Keratinocyte (primary cell): ENCODE results near the gene TINAG. TPM values are rescaled to one million over a fixed set of nuclear protein-coding genes. Genes with fewer than 3 reads are reported as not detected.

ENCODE experiments used
- DNase-seq: peaks from one replicate; pipeline ENCODE4 v3.0.0-alpha.2; 2011; ENCODE audit warnings: low read depth, missing footprints, low spot score
- FAIRE-seq: peaks from 2 replicates; lab custom pipeline; 2011; peaks lifted over from hg19 to GRCh38; lab: Jason Lieb, UNC
- H2AFZ ChIP-seq: 2 replicates; pipeline ENCODE4 v1.6.0; 2012; ENCODE audit warnings: low read length, control low read depth, inconsistent platforms; ENCODE audit not compliant: control insufficient read depth
- H3K27ac ChIP-seq: 2 replicates; pipeline ENCODE4 v1.5.1; 2011; ENCODE audit warnings: low read length; ENCODE audit not compliant: control insufficient read depth, insufficient read depth
- H3K27me3 ChIP-seq: 3 replicates; pipeline ENCODE4 v1.6.0; 2011; ENCODE audit warnings: low read length; ENCODE audit not compliant: control insufficient read depth, insufficient read depth; ENCODE audit errors: extremely low read depth
- H3K36me3 ChIP-seq, 2 experiments: 2 replicates in 1 of 2; 3 replicates in 1 of 2; pipeline ENCODE4 v1.5.1; 2011; ENCODE audit warnings: low read length in 2 of 2, mild to moderate bottlenecking in 1 of 2; ENCODE audit not compliant: control insufficient read depth in 2 of 2, insufficient read depth in 2 of 2; ENCODE audit errors: extremely low read depth in 1 of 2
- H3K4me1 ChIP-seq: 3 replicates; pipeline ENCODE4 v1.5.1; 2011; ENCODE audit warnings: low read length; ENCODE audit not compliant: control insufficient read depth, insufficient read depth; ENCODE audit errors: extremely low read depth
- H3K4me2 ChIP-seq: 3 replicates; pipeline ENCODE4 v1.6.0; 2011; ENCODE audit warnings: low read depth, low read length; ENCODE audit not compliant: control insufficient read depth, insufficient read depth; ENCODE audit errors: extremely low read depth
- H3K4me3 ChIP-seq, 3 experiments: fragments of 200-600 bp in 1 of 3; sonication (generic) in 1 of 3; 2 replicates in 2 of 3; 3 replicates in 1 of 3; pipeline ENCODE4 v1.5.1; 2011 to 2016; ENCODE audit warnings: low read length in 3 of 3, mild to moderate bottlenecking in 3 of 3, control low read depth in 2 of 3, inconsistent platforms in 1 of 3, low read depth in 1 of 3, mixed read lengths in 1 of 3, mixed run types in 1 of 3, moderate library complexity in 1 of 3; ENCODE audit not compliant: control insufficient read depth in 2 of 3, insufficient read depth in 2 of 3; ENCODE audit errors: extremely low read depth in 1 of 3
- H3K79me2 ChIP-seq: 2 replicates; pipeline ENCODE4 v1.6.0; 2012; ENCODE audit warnings: low read length; ENCODE audit not compliant: control insufficient read depth, insufficient read depth
- H3K9ac ChIP-seq: 3 replicates; pipeline ENCODE4 v1.6.0; 2011; ENCODE audit warnings: low read length; ENCODE audit not compliant: control insufficient read depth, insufficient read depth; ENCODE audit errors: extremely low read depth
- H3K9me1 ChIP-seq: 3 replicates; pipeline ENCODE4 v1.6.0; 2011; ENCODE audit warnings: low read length; ENCODE audit not compliant: control insufficient read depth, insufficient read depth; ENCODE audit errors: extremely low read depth
- H3K9me3 ChIP-seq: 2 replicates; pipeline ENCODE4 v1.5.1; 2012; ENCODE audit warnings: low read depth, low read length; ENCODE audit not compliant: control insufficient read depth
- H4K20me1 ChIP-seq: 3 replicates; pipeline ENCODE4 v1.6.0; 2011; ENCODE audit warnings: low read length; ENCODE audit not compliant: control insufficient read depth, insufficient read depth; ENCODE audit errors: extremely low read depth
- EZH2 ChIP-seq: IDR thresholded peaks from one replicate; pipeline ENCODE4 v1.6.1; 2012; ENCODE audit warnings: inconsistent platforms, mild to moderate bottlenecking, low read length, moderate library complexity
- dilution Hi-C: fragments of 300-500 bp; cut with MboI; formaldehyde crosslinking; loops from one replicate; pipeline ENCODE4 v1.7.0; 2020; ENCODE audit warnings: low sequenced_read_pairs; ENCODE audit not compliant: extremely low pct_ligation_motif_present
- polyA plus RNA-seq, 5 experiments: library from polyadenylated mRNA; depleted of rRNA in 3 of 5; stranded (reverse) in 3 of 5; stranded (forward) in 1 of 5; unstranded in 1 of 5; fragments of >200 nt; gene quantifications; 1 replicate in 1 of 5; 2 replicates in 3 of 5; 3 replicates in 1 of 5; pipeline versions ENCODE4 v1.2.1 to v1.2.3, GENCODE V29; 2011 to 2012; ENCODE audit warnings: missing spikeins in 2 of 5, low read depth in 1 of 5, low replicate concordance in 1 of 5
- TF ChIP-seq, protein P1 (sequence below), 3 experiments: IDR thresholded peaks in 1 of 3; conservative IDR thresholded peaks in 1 of 3; optimal IDR thresholded peaks in 1 of 3; 2 replicates in 2 of 3; 3 replicates in 1 of 3; pipeline versions ENCODE3 to v1.5.1; 2011; ENCODE audit warnings: low read length in 3 of 3, mild to moderate bottlenecking in 3 of 3, moderate library complexity in 2 of 3, control low read depth in 1 of 3, inconsistent platforms in 1 of 3; ENCODE audit not compliant: insufficient read depth in 2 of 3; ENCODE audit errors: extremely low read depth in 1 of 3

The TINAG gene
- polyA plus RNA-seq, 1 donor (not counting 4 experiments of a cell fraction or from before 2014, with no cell fraction given): not detected

DNA sequence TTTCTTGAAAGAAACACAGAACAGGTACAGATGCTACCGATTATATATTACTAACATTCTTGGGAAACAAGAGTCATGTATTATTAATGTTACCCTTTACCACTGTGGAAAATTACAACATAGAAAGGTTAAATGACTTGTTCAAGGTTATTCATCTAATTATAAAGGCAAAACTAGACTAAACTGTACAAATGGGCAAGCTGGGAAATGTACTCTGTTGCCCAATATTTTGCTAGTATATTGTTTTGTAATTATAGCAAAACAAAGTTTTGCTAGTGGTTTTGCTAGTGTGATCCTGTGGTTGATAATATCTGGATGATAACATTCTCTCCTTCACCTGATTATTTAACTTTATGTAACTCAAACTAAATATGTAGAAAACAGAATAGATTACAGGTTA lies 96.5 kb downstream of the TINAG start:
- no peaks in the 10 kb centered on the region for H4K20me1 ChIP-seq
- no peaks in the 10 kb centered on the region for H3K79me2 ChIP-seq
- dilution Hi-C loops: no loop called here
- TF ChIP-seq EZH2: no peak
- TF ChIP-seq, protein P1, sequence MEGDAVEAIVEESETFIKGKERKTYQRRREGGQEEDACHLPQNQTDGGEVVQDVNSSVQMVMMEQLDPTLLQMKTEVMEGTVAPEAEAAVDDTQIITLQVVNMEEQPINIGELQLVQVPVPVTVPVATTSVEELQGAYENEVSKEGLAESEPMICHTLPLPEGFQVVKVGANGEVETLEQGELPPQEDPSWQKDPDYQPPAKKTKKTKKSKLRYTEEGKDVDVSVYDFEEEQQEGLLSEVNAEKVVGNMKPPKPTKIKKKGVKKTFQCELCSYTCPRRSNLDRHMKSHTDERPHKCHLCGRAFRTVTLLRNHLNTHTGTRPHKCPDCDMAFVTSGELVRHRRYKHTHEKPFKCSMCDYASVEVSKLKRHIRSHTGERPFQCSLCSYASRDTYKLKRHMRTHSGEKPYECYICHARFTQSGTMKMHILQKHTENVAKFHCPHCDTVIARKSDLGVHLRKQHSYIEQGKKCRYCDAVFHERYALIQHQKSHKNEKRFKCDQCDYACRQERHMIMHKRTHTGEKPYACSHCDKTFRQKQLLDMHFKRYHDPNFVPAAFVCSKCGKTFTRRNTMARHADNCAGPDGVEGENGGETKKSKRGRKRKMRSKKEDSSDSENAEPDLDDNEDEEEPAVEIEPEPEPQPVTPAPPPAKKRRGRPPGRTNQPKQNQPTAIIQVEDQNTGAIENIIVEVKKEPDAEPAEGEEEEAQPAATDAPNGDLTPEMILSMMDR (optimal IDR thresholded peaks at IDR 0.05 in 1 of 3, IDR thresholded peaks at IDR 0.05 in 1 of 3, conservative IDR thresholded peaks at IDR 0.05 in 1 of 3; ENCODE audit: extremely low read depth in 1 of 3, insufficient read depth in 2 of 3, low read length in 3 of 3): no peak
- no peaks in the 10 kb centered on the region for H3K27me3 ChIP-seq
- no peak overlapping the region for H3K27ac ChIP-seq
- no peak overlapping the region for H3K4me2 ChIP-seq
- H3K4me1 ChIP-seq: no peaks in the 10 kb centered on the region
- no peak for FAIRE-seq
- H3K9me1 ChIP-seq: no peaks in the 10 kb centered on the region
- DNase-seq: no peak
- no peak overlapping the region for H2AFZ ChIP-seq
- H3K9ac ChIP-seq: no peak overlapping the region
- no peak overlapping the region for H3K4me3 ChIP-seq
- no peaks in the 10 kb centered on the region for H3K36me3 ChIP-seq
- H3K9me3 ChIP-seq: no peaks in the 10 kb centered on the region

DNA sequence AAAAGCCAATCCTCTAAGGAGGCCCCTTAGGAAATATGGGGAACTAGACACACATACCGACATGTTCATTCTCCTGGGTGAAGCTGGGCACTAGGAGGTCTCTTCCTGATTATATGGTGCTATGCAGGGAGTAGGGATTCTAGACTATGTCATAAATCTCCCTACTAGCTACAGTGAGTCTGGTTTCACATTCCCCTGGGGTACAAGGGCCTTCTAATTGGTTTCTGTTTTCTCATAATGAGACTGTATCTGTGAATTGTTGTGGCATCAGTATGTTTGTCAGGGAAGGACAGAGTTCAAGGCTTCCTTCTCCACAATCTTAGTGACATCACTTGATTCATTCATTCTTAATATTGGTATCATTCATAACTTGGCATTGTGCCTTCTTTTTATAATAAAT lies 103.5 kb downstream of the TINAG start:
- Histone ChIP-seq H3K36me3 (no peaks in the 10 kb centered on the region), H2AFZ (no peak overlapping the region), H3K9me1 (no peaks in the 10 kb centered on the region), H3K9me3 (no peaks in the 10 kb centered on the region), H3K4me3 (no peak overlapping the region), H3K4me1 (no peaks in the 10 kb centered on the region), H3K27ac (no peak overlapping the region), H3K9ac (no peak overlapping the region), H4K20me1 (no peaks in the 10 kb centered on the region), H3K79me2 (no peaks in the 10 kb centered on the region), H3K4me2 (no peak overlapping the region), H3K27me3 (no peaks in the 10 kb centered on the region)
- DNase-seq: no peak
- FAIRE-seq: peak; percentile 20
- dilution Hi-C loops: no loop called here
- TF ChIP-seq, protein P1 (optimal IDR thresholded peaks at IDR 0.05 in 1 of 3, IDR thresholded peaks at IDR 0.05 in 1 of 3, conservative IDR thresholded peaks at IDR 0.05 in 1 of 3; ENCODE audit: extremely low read depth in 1 of 3, insufficient read depth in 2 of 3, low read length in 3 of 3): no peak
- TF ChIP-seq EZH2: no peak
